Pancreas (tissue), 10 donors: ENCODE results near the gene SDC3. TPM values are rescaled to one million over a fixed set of nuclear protein-coding genes. Genes with fewer than 3 reads are reported as not detected.

Experiments
- ATAC-seq, 4 donors: fragments of 200-7000 bp; cut with Tn5 transposase; one replicate each; pipeline versions ENCODE4 v1.8.0 to v1.9.1; 2020; ENCODE audit warnings: mild to moderate bottlenecking in 4 of 4, moderate library complexity in 4 of 4
- DNase-seq, 6 donors: peaks; one replicate each; pipeline ENCODE4 v3.0.0-alpha.2; 2020
- FAIRE-seq: peaks from 2 replicates; lab custom pipeline; 2012; peaks lifted over from hg19 to GRCh38; lab: Jason Lieb, UNC
- H3K27ac ChIP-seq, 4 donors: fragments of 200-600 bp; sonication (generic); 1 replicate in 3 of 4; 2 replicates in 1 of 4; pipeline versions ENCODE4 v1.5.0 to v1.8.0; 2020
- H3K27me3 ChIP-seq, 4 donors: fragments of 200-600 bp; one replicate each; pipeline ENCODE4 v1.8.0; 2021
- H3K36me3 ChIP-seq, 3 donors: fragments of 200-600 bp; sonication (generic) in 1 of 3; one replicate each; pipeline versions ENCODE4 v1.5.0 to v1.8.0; 2020 to 2021
- H3K4me1 ChIP-seq, 3 donors: fragments of 200-600 bp; one replicate each; pipeline ENCODE4 v1.8.0; 2021
- H3K4me3 ChIP-seq, 4 donors: fragments of 200-600 bp; sonication (generic) in 2 of 4; one replicate each; pipeline versions ENCODE4 v1.5.0 to v1.8.0; 2020 to 2021
- H3K9me3 ChIP-seq, 4 donors: fragments of 200-600 bp; one replicate each; pipeline ENCODE4 v1.8.0; 2021
- CTCF ChIP-seq, 4 donors: fragments of 200-600 bp; sonication (generic) in 3 of 4; IDR thresholded peaks; one replicate each; pipeline versions ENCODE4 v1.5.0 to v1.8.0; 2021; ENCODE audit warnings: antibody characterized with exemption in 4 of 4
- WGBS, 2 donors: extraction: QIAGEN DNeasy Blood & Tissue Kit; methylation state at CpG; one replicate each; pipeline ENCODE4 v1.1.7; 2013; 5-methylcytosine and 5-hydroxymethylcytosine counted together
- intact Hi-C, 3 donors: fragments of 100-400 bp; cut with DNase I; formaldehyde crosslinking; loops; one replicate each; pipeline versions ENCODE4 v1.11.1 to v1.14.2; 2022
- polyA plus RNA-seq, 2 donors: library from polyadenylated mRNA; stranded (reverse); fragments of 200-250 nt; gene quantifications; one replicate each; pipeline ENCODE4 v1.2.3, GENCODE V29; 2013
- total RNA-seq, 6 donors: library from RNA; stranded (reverse); fragmentation: NEBNext Ultra II Directional in 4 of 6; extraction: Animal tissue kit (Norgen Biotek cat#: 25700) in 4 of 6; gene quantifications; one replicate each; pipeline versions ENCODE4 v1.2.1 to v1.2.4, GENCODE V29; 2021 to 2023
- donor health status: healthy with polysubstance abuse.
- donor health status: DM: no; HTN: no; CAD: no; lungs with moderate emphysema.
- donor health status: DM: no; HTN: no; CAD: no.
- donor health status: control.
- donor health status: control.
- donor health status: Bipolar disorder and iron deficiency.
- donor health status: DM: yes; HTN: yes; CAD: no.
- donor health status: DM: no; HTN: no; CAD: no.
- donor health status: DM: no; HTN: no; CAD: no.
- donor health status: DM: yes; HTN: yes; CAD: no.

SDC3 gene
- total and polyA plus RNA-seq, 8 donors, result 4.2 to 18.9 (median 7.6) TPM

- H3K27me3 ChIP-seq, result no peaks in the 10 kb centered on the region
- H3K4me3 ChIP-seq, result no peak overlapping the region
- intact Hi-C loops, result no loop called here
- no peak overlapping the region for H3K27ac ChIP-seq
- WGBS, 2 donors, result 89 to 94% methylated on average over 4 of the region's 4 CpGs
- no peaks in the 10 kb centered on the region for H3K36me3 ChIP-seq
- no peak for DNase-seq
- no peak for ATAC-seq
- no peaks in the 10 kb centered on the region for H3K4me1 ChIP-seq
- H3K9me3 ChIP-seq, result no peaks in the 10 kb centered on the region
- no peak for TF ChIP-seq CTCF (IDR thresholded peaks at IDR 0.05)
- no peak for FAIRE-seq
These were observed 35.7 kb downstream of the SDC3 start for GRCh38 chr1:30872948-30873263.

- Histone ChIP-seq H3K4me1 (no peaks in the 10 kb centered on the region), H3K27me3 (no peaks in the 10 kb centered on the region), H3K27ac (no peak overlapping the region), H3K9me3 (no peaks in the 10 kb centered on the region), H3K36me3 (no peaks in the 10 kb centered on the region), H3K4me3 (no peak overlapping the region)
- FAIRE-seq (no peak), ATAC-seq (no peak), DNase-seq (no peak)
- TF ChIP-seq CTCF (IDR thresholded peaks at IDR 0.05), result no peak
- WGBS, 2 donors, result 81 to 92% methylated on average over 9 of the region's 9 CpGs
- intact Hi-C loops, result no loop called here
These were observed 36.3 kb downstream of the SDC3 start for GRCh38 chr1:30872033-30872947.

- no peak for TF ChIP-seq CTCF (IDR thresholded peaks at IDR 0.05)
- FAIRE-seq, result no peak
These were observed 37.2 kb downstream of the SDC3 start for GRCh38 chr1:30871276-30871871.

GRCh38 chr1:30870656-30871055 lies 37.9 kb downstream of the SDC3 start:
- intact Hi-C loops, result no loop called here
- ATAC-seq (no peak), FAIRE-seq (no peak), DNase-seq (no peak)
- Histone ChIP-seq H3K4me3 (no peak overlapping the region), H3K4me1 (no peaks in the 10 kb centered on the region), H3K36me3 (no peaks in the 10 kb centered on the region), H3K27me3 (no peaks in the 10 kb centered on the region), H3K27ac (no peak overlapping the region), H3K9me3 (no peaks in the 10 kb centered on the region)
- TF ChIP-seq CTCF (IDR thresholded peaks at IDR 0.05), result no peak
- WGBS, 2 donors, result 83 to 94% methylated on average over 4 of the region's 4 CpGs

More at GRCh38 chr1:30871276-30871871, 37.2 kb downstream of the SDC3 start:
- 85 to 89% methylated on average over 6 of the region's 6 CpGs for WGBS, 2 donors
- H3K27ac ChIP-seq, result no peak overlapping the region
- H3K27me3 ChIP-seq, result no peaks in the 10 kb centered on the region
- no peak overlapping the region for H3K4me3 ChIP-seq
- no peak for ATAC-seq
- no peaks in the 10 kb centered on the region for H3K4me1 ChIP-seq
- intact Hi-C loops, result no loop called here
- H3K36me3 ChIP-seq, result no peaks in the 10 kb centered on the region
- H3K9me3 ChIP-seq, result no peaks in the 10 kb centered on the region
- DNase-seq, result no peak

- no peaks in the 10 kb centered on the region for H3K4me1 ChIP-seq
- ATAC-seq (no peak), FAIRE-seq (no peak), DNase-seq (no peak)
- intact Hi-C loops, result no loop called here
- WGBS, 2 donors, result 74 to 78% methylated on average over 3 of the region's 3 CpGs
- no peaks in the 10 kb centered on the region for H3K9me3 ChIP-seq
- H3K27me3 ChIP-seq, result no peaks in the 10 kb centered on the region
- no peak overlapping the region for H3K4me3 ChIP-seq
- H3K27ac ChIP-seq, result no peak overlapping the region
- H3K36me3 ChIP-seq, result no peaks in the 10 kb centered on the region
- no peak for TF ChIP-seq CTCF (IDR thresholded peaks at IDR 0.05)
These were observed 38.5 kb downstream of the SDC3 start for GRCh38 chr1:30870035-30870434.
